GM20000 (cell line): ENCODE measurements around the gene STXBP5.

ENCODE experiments used
- DNase-seq: peaks from one replicate; pipeline ENCODE4 v3.0.0; 2012; ENCODE audit warnings: low spot score
- TF ChIP-seq, protein P1 (sequence below): IDR thresholded peaks from 2 replicates; pipeline ENCODE4 v1.5.1; 2012; ENCODE audit warnings: mild to moderate bottlenecking, control low read depth; ENCODE audit errors: extremely low read depth, missing control alignments

The STXBP5 gene

DNA sequence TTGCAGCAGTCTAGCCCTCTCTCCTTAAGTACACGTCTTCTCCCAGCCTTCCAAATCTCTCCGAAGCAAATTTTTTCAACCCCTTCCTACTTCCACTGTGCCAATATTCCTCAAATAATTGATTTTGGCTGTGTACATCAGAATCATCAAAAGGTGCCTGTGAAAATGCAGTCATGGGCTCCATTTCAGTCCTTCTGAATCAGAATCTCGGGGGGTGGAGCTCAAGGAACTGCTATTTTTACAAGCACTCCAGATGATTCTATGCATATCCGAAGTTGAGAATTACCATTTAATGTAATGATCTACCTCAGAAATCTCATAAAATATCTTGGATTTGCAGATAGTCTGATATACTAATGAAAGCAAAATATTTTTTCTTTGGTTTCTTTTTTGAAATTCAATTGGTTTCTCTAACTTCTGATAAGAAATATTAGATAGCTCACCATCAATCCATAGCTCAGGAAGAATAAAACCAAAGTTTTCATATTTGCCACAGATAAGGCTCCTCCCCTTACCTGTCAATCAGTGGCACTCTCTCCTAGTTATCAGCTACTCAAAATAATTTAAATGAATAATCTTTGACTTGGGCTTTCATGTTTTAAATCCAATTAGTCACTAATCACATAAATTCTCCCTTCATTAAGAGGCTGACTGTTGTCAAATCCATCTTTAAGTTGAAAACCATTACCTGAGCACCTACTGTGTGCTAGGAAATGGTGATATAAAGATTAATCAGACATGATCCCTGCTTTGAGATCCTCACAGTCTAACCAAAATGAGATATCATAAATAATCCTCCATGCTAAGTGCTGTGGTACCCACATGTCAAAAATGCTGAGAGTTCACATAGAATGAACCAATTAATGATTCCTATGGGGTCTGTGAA is 36.4 kb upstream of the STXBP5 start:
- no peak for DNase-seq
- TF ChIP-seq, protein P1, sequence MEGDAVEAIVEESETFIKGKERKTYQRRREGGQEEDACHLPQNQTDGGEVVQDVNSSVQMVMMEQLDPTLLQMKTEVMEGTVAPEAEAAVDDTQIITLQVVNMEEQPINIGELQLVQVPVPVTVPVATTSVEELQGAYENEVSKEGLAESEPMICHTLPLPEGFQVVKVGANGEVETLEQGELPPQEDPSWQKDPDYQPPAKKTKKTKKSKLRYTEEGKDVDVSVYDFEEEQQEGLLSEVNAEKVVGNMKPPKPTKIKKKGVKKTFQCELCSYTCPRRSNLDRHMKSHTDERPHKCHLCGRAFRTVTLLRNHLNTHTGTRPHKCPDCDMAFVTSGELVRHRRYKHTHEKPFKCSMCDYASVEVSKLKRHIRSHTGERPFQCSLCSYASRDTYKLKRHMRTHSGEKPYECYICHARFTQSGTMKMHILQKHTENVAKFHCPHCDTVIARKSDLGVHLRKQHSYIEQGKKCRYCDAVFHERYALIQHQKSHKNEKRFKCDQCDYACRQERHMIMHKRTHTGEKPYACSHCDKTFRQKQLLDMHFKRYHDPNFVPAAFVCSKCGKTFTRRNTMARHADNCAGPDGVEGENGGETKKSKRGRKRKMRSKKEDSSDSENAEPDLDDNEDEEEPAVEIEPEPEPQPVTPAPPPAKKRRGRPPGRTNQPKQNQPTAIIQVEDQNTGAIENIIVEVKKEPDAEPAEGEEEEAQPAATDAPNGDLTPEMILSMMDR = no peak

DNA sequence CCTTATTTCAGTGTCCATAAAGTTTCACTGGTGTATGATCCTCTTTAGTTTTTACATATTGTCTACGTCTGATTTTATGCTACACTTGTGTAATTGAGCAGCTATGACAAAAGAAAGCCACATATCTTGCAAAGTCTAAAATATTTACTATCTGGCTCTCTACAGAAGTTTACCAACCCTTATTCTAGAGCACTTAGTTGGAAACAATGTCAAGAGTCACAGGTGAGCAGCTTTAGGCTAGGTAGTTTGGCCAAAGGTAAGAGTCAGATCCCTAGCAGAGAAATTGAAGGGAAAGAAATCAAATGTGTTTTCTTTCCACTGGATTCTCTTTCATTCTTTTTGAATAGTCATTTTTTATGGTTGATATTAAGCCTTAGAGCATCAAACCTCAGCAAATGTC is 34.7 kb upstream of the STXBP5 start:
- no peak for DNase-seq
- TF ChIP-seq, protein P1 = no peak

DNA sequence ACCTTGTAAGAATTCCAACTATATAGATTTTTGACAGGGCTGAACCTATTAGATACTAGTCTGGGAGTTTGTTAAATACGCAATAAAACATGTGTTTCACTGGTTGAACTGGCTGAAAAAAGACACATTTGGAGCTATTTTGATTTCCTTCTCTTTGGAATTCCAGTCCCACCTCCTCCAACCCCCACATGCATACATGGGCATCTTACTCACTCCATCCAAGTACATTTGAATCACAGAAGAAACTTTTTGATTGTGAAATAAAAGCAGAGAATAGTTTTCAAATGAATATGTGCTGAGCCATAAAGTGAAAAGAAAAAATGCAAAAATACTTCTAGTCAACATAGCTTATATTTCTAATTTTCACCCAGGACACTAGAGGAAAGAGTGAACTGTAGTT is 33.9 kb upstream of the STXBP5 start:
- no peak for DNase-seq
- TF ChIP-seq, protein P1 = no peak

DNA sequence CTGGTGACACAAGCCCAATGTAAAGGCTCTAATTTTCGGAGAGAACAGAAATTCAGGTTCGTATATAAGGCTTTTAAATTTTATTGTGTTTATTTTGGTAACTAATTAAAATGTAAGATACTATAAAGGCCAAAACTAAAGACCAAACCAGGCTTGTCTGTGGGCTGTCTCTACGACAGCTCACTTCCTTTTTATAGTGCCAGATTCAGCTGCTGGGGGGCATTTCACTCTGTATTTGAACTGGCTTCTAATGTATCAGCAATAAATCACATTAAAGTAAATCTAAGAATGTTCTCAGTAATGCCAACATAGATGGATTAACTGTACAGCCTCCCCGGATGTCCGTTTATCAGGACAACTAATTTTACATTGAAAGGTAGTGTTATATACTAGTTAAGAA is 31.1 kb upstream of the STXBP5 start:
- DNase-seq = no peak
- TF ChIP-seq, protein P1 = no peak

DNA sequence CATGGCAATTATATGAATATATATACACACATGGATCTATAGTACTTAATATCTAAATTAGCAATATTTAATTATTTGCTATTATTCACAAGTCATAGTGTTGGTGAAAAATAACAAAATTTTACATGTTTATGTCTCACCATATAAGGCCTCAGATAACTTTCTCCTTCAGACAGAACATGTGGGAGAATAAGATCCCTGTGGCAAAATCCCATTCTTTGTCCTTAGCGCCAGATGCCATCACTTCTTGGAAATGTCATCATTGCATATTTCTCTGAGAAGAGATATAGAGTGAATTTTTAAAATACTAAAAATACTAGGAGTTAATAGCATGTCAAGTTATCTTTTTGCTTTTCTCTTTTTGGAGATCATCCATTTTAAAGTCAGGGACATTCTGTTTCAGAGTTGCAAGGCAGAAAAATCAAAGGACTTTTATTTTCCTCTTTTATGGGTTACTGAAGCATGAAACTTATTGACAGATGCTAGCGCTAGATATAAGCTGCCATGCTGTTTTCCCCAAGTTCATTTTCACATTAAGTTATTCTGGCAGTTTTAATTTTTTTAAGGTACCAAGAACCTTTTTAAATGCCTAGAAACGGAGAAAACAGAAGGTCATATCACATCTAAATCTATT is 30.4 kb upstream of the STXBP5 start:
- TF ChIP-seq, protein P1 = no peak
- no peak for DNase-seq

DNA sequence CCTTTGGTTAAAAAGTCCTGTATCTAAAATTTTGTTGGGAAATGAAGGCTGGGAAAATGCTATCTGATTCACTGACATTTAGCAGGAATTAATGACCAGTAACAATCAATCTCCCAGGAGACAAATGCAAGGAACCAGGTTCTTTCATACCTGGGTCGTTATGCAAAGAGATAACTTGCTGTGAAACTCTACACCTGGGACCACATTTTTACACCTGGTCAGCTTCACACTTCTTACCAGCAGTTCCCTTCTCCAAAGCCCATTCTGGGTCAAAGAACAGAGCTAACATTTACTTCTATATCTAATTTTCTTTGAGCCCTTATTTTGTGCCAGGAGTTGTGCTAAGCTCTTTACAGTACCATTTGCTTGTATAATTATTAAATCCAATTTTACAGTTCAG is 27.4 kb upstream of the STXBP5 start:
- no peak for DNase-seq
- TF ChIP-seq, protein P1 = no peak

DNA sequence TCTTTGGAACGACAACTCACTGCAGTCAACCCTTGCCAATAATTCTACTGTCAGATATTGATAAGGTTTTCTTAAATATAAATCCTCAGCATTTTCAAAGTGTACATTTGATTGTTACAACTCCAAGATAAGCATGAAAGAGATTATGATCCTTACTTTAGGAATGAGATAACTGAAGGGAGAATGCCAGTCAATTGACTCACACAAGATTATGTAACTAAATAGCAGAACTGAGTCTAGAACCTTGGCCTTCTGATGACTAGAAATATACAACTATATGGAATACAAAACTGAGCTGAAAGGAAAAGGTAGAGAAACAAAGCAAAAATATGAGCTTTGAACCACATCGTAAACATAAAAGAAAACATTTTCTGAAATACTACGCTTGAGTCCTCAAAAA is 26.9 kb upstream of the STXBP5 start:
- no peak for DNase-seq
- TF ChIP-seq, protein P1 = no peak
